Measurements from ENCODE around the gene HES5. TPM values are rescaled to one million over a fixed set of nuclear protein-coding genes. Genes with fewer than 3 reads are reported as not detected.

HES5 gene
- total RNA-seq, 1 donor from 2014 or later = 4.5 TPM

- Mint-ChIP-seq H3K27ac (no peak overlapping the region), H3K36me3 (no peaks in the 10 kb centered on the region), H3K4me1 (ENCODE audit: unreplicated experiment) (peaks cover 20% of the 10 kb centered on the region), H3K4me3 (no peak overlapping the region), H3K27me3 (peaks cover 5% of the 10 kb centered on the region), H3K9me3 (no peaks in the 10 kb centered on the region)
- no peak for TF ChIP-seq CTCF (conservative IDR thresholded peaks at IDR 0.05)
- no peak for DNase-seq (ENCODE audit: extremely low spot score, unreplicated experiment)
Observed at GRCh38 chr1:2522230-2522629, 7.8 kb downstream of the HES5 start.

- DNase-seq (ENCODE audit: extremely low spot score, unreplicated experiment) = no peak
- H3K27me3 Mint-ChIP-seq = no peaks in the 10 kb centered on the region
- no peaks in the 10 kb centered on the region for H3K9me3 Mint-ChIP-seq
- TF ChIP-seq CTCF (conservative IDR thresholded peaks at IDR 0.05) = no peak
- no peaks in the 10 kb centered on the region for H3K36me3 Mint-ChIP-seq
- no peak overlapping the region for H3K4me3 Mint-ChIP-seq
- H3K4me1 Mint-ChIP-seq (ENCODE audit: unreplicated experiment) = peaks cover 15% of the 10 kb centered on the region
- H3K27ac Mint-ChIP-seq = no peak overlapping the region
Observed at GRCh38 chr1:2520806-2521205, 9.3 kb downstream of the HES5 start.

GRCh38 chr1:2520206-2520605, 9.9 kb downstream of the HES5 start:
- Mint-ChIP-seq H3K27ac (no peak overlapping the region), H3K36me3 (no peaks in the 10 kb centered on the region), H3K9me3 (no peaks in the 10 kb centered on the region), H3K27me3 (no peaks in the 10 kb centered on the region), H3K4me3 (no peak overlapping the region), H3K4me1 (ENCODE audit: unreplicated experiment) (peaks cover 15% of the 10 kb centered on the region)
- no peak for TF ChIP-seq CTCF (conservative IDR thresholded peaks at IDR 0.05)
- DNase-seq (ENCODE audit: extremely low spot score, unreplicated experiment) = no peak

GRCh38 chr1:2519729-2520128, 10.3 kb downstream of the HES5 start:
- Mint-ChIP-seq H3K9me3 (no peaks in the 10 kb centered on the region), H3K27ac (no peak overlapping the region), H3K4me1 (ENCODE audit: unreplicated experiment) (peaks cover 10% of the 10 kb centered on the region), H3K36me3 (no peaks in the 10 kb centered on the region), H3K4me3 (no peak overlapping the region), H3K27me3 (no peaks in the 10 kb centered on the region)
- no peak for DNase-seq (ENCODE audit: extremely low spot score, unreplicated experiment)
- TF ChIP-seq CTCF (conservative IDR thresholded peaks at IDR 0.05) = no peak

GRCh38 chr1:2519029-2519685, 10.9 kb downstream of the HES5 start:
- Mint-ChIP-seq H3K36me3 (no peaks in the 10 kb centered on the region), H3K27ac (no peak overlapping the region), H3K9me3 (no peaks in the 10 kb centered on the region), H3K27me3 (no peaks in the 10 kb centered on the region), H3K4me1 (ENCODE audit: unreplicated experiment) (peaks cover 4% of the 10 kb centered on the region), H3K4me3 (no peak overlapping the region)
- no peak for TF ChIP-seq CTCF (conservative IDR thresholded peaks at IDR 0.05)
- no peak for DNase-seq (ENCODE audit: extremely low spot score, unreplicated experiment)

- Mint-ChIP-seq H3K27me3 (no peaks in the 10 kb centered on the region), H3K36me3 (no peaks in the 10 kb centered on the region), H3K4me3 (no peak overlapping the region), H3K27ac (no peak overlapping the region), H3K4me1 (ENCODE audit: unreplicated experiment) (no peaks in the 10 kb centered on the region), H3K9me3 (no peaks in the 10 kb centered on the region)
- TF ChIP-seq CTCF (conservative IDR thresholded peaks at IDR 0.05) = no peak
- no peak for DNase-seq (ENCODE audit: extremely low spot score, unreplicated experiment)
Observed at GRCh38 chr1:2518528-2518927, 11.5 kb downstream of the HES5 start.
